ENCODE results near the gene SYNM. TPM values are rescaled to one million over a fixed set of nuclear protein-coding genes. Genes with fewer than 3 reads are reported as not detected.

The SYNM gene
- total and polyA plus RNA-seq, 8 donors, result 4.0 to 469 (median 146) TPM

DNA sequence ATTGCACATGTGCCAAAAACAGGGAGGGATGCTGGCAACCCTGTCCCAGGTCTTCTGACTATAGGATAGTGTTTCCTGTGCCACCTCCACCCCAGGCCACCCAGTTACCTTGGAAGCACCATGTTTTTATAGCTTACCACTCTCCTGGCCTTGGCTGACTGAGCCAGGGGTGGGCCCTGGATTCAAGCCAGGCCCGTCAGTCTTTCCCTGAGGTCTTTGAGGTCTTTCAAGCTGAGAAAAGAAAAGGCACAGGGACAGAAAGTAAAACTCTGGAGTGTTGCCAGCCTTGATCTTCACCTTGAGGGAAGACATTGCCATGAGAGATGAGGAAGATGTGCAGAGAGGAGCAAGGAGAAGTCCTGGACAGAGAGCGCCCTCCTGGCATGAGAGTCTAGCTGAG, 46.3 kb downstream of the SYNM start:
- DNase-seq, result no peak
- intact Hi-C loops (cut with DNase I; ENCODE audit: low total_unique reads), result no loop called here
- 77 to 86% (median 82%) methylated on average over 2 of the region's 2 CpGs for WGBS, 5 donors
- Histone ChIP-seq H3K27ac (no peak overlapping the region), H3K9me3 (no peaks in the 10 kb centered on the region), H3K4me1 (peaks cover 0 to 23% (median 10%) of the 10 kb centered on the region in 4 donors), H3K36me3 (peaks cover 0 to 43% (median 29%) of the 10 kb centered on the region in 4 donors), H3K27me3 (no peaks in the 10 kb centered on the region), H3K4me3 (no peak overlapping the region)
- no peak for TF ChIP-seq EP300 (IDR thresholded peaks at IDR 0.05)

DNA sequence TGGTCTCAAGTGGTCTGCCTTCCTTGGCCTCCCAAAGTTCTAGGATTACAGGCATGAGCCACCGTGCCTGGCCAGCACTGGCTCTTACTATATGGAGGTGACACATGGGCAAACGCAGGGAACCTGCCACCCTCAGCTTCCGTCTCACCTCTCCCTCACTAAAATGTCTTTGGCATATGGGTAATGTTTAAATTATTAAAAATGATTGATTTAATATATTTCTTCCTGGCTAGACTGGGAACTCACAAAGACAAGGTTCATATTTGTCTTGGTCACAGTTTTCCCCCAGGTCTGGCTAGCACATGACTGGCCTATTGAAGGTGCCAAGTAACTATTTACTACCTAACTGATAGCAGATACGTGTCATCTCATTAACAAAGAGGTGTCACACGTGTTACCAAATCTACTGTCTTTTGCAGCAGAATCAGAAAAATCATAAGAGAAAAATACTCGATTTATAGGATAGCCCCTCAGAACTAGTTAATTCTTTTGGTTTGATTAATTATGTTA, 48.2 kb downstream of the SYNM start:
- 58 to 75% (median 70%) methylated on average over 6 of the region's 6 CpGs for WGBS, 5 donors
- Histone ChIP-seq H3K36me3 (peaks cover 0 to 44% (median 25%) of the 10 kb centered on the region in 4 donors), H3K9me3 (no peaks in the 10 kb centered on the region), H3K27ac (no peak overlapping the region), H3K4me3 (no peak overlapping the region), H3K4me1 (peaks cover 0 to 25% (median 7%) of the 10 kb centered on the region in 4 donors), H3K27me3 (no peaks in the 10 kb centered on the region)
- TF ChIP-seq POLR2A (IDR thresholded peaks at IDR 0.05) (no peak), POLR2AphosphoS5 (IDR thresholded peaks at IDR 0.05) (no peak), EP300 (IDR thresholded peaks at IDR 0.05) (no peak)
- TF ChIP-seq, protein P1, sequence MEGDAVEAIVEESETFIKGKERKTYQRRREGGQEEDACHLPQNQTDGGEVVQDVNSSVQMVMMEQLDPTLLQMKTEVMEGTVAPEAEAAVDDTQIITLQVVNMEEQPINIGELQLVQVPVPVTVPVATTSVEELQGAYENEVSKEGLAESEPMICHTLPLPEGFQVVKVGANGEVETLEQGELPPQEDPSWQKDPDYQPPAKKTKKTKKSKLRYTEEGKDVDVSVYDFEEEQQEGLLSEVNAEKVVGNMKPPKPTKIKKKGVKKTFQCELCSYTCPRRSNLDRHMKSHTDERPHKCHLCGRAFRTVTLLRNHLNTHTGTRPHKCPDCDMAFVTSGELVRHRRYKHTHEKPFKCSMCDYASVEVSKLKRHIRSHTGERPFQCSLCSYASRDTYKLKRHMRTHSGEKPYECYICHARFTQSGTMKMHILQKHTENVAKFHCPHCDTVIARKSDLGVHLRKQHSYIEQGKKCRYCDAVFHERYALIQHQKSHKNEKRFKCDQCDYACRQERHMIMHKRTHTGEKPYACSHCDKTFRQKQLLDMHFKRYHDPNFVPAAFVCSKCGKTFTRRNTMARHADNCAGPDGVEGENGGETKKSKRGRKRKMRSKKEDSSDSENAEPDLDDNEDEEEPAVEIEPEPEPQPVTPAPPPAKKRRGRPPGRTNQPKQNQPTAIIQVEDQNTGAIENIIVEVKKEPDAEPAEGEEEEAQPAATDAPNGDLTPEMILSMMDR (IDR thresholded peaks at IDR 0.05), result no peak
- no peak for DNase-seq
- intact Hi-C loops (cut with DNase I; ENCODE audit: low total_unique reads), result no loop called here

DNA sequence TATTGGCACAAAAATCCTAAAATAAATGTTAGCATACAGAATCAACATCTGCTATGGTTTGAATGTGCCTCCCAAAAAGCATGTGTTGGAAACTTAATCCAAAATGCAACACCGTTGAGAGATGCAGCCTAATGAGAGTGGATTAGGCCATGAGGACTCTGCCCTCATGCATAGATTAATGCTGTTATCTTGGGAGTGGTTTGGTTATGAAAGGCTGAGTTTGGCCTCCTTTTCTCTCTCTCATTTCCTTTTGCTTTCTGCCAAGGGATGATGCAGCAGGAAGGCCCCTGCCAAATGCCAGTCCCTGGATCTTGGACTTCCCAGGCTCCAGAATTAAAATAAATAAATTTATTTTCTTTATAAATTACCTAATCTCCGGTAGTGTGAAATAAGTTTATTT, 49.4 kb downstream of the SYNM start:
- intact Hi-C loops (cut with DNase I; ENCODE audit: low total_unique reads), result no loop called here
- DNase-seq, result no peak
- WGBS, 5 donors, result 44 to 56% (median 47%) methylated on average over 2 of the region's 2 CpGs
- no peaks in the 10 kb centered on the region for H3K9me3 ChIP-seq
- no peak overlapping the region for H3K4me3 ChIP-seq
- no peaks in the 10 kb centered on the region for H3K27me3 ChIP-seq
- H3K36me3 ChIP-seq, result peaks cover 0 to 43% (median 28%) of the 10 kb centered on the region in 4 donors
- H3K27ac ChIP-seq, result no peak overlapping the region
- peaks cover 0 to 22% (median 5%) of the 10 kb centered on the region in 4 donors for H3K4me1 ChIP-seq
- no peak for TF ChIP-seq POLR2AphosphoS5 (IDR thresholded peaks at IDR 0.05)
- no peak for TF ChIP-seq POLR2A (IDR thresholded peaks at IDR 0.05)

DNA sequence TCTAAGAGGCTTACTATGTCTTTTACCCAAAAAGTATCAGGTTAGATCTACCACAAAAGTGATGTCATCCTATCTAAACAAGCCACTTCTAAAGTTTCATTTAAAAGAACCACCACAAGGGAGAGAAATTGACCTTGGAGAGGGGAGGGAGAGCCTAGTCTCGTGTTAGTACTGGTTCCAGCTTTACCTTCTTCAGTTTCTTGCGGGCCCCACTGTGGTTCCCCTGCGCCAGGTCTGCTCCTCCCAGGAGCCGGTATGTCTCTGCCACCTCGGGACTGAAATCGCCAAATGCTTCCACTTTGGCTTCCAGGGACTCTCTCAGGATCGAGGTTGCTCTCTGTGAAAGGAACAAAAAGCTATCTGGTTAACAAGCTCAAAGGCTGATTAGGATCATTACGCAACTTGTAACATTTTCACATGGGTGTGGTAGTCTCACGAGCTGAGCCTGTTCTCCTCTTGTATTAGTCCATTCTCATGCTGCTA, 51.1 kb downstream of the SYNM start:
- Histone ChIP-seq H3K27ac (no peak overlapping the region), H3K4me3 (no peak overlapping the region), H3K9me3 (no peaks in the 10 kb centered on the region), H3K27me3 (no peaks in the 10 kb centered on the region), H3K4me1 (peaks cover 0 to 19% (median 3%) of the 10 kb centered on the region in 4 donors), H3K36me3 (peaks cover 0 to 40% (median 25%) of the 10 kb centered on the region in 4 donors)
- TF ChIP-seq POLR2A (IDR thresholded peaks at IDR 0.05), result no peak
- no peak for TF ChIP-seq POLR2AphosphoS5 (IDR thresholded peaks at IDR 0.05)
- no peak for TF ChIP-seq EP300 (IDR thresholded peaks at IDR 0.05)
- TF ChIP-seq, protein P1 (IDR thresholded peaks at IDR 0.05), result no peak
- 68 to 77% (median 73%) methylated on average over 9 of the region's 9 CpGs for WGBS, 5 donors
- DNase-seq, result no peak
- intact Hi-C loops (cut with DNase I; ENCODE audit: low total_unique reads), result no loop called here

DNA sequence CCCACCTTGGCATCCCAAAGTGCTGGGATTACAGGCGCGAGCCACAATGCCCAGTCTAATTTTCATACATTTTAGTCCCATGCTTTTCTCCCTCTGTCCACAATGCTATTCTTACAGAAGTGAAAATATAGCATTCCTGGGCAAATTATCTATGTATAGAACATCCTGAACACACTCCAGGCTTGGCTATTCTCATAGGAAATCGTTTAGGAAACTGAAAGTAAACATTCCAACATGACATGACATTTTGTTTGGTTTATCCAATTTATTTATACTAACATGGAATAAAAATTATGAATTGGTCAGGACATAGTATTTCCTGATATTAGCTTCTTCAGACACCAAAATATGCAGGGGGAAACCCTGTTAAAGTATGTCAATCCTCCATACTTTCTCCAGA, 52.6 kb downstream of the SYNM start:
- Histone ChIP-seq H3K36me3 (peaks cover 0 to 44% (median 31%) of the 10 kb centered on the region in 4 donors), H3K9me3 (no peaks in the 10 kb centered on the region), H3K4me3 (no peak overlapping the region), H3K27ac (peak overlapping the region in 1 of 5 donors; percentile 52), H3K27me3 (no peaks in the 10 kb centered on the region), H3K4me1 (peaks cover 0 to 19% (median 3%) of the 10 kb centered on the region in 4 donors)
- TF ChIP-seq POLR2A (IDR thresholded peaks at IDR 0.05), result no peak
- no peak for TF ChIP-seq EP300 (IDR thresholded peaks at IDR 0.05)
- no peak for TF ChIP-seq POLR2AphosphoS5 (IDR thresholded peaks at IDR 0.05)
- TF ChIP-seq, protein P1 (IDR thresholded peaks at IDR 0.05), result no peak
- WGBS, 5 donors, result 51 to 65% (median 59%) methylated on average over 3 of the region's 3 CpGs
- DNase-seq, result no peak
- intact Hi-C loops (cut with DNase I; ENCODE audit: low total_unique reads), result no loop called here
